ENCODE measurements around the gene SCAF1. TPM values are rescaled to one million over a fixed set of nuclear protein-coding genes. Genes with fewer than 3 reads are reported as not detected.

The SCAF1 gene
- total and polyA plus RNA-seq, 9 donors = 3.3 to 94.6 (median 61.3) TPM

GRCh38 chr19:49593233-49594113 is 48.5 kb upstream of the SCAF1 start:
- DNase-seq = peak; percentile 92 to 94 (median 94)
- Histone ChIP-seq H3K27ac (peak overlapping the region in 1 of 2 donors; percentile 51), H3K27me3 (no peaks in the 10 kb centered on the region), H3K4me3 (peak overlapping the region; percentile 74), H3K9me3 (peaks cover 0 to 3% of the 10 kb centered on the region in 2 donors), H3K4me1 (ENCODE audit: insufficient read depth) (peaks cover 3% of the 10 kb centered on the region), H3K36me3 (no peaks in the 10 kb centered on the region)
- TF ChIP-seq, protein P1, sequence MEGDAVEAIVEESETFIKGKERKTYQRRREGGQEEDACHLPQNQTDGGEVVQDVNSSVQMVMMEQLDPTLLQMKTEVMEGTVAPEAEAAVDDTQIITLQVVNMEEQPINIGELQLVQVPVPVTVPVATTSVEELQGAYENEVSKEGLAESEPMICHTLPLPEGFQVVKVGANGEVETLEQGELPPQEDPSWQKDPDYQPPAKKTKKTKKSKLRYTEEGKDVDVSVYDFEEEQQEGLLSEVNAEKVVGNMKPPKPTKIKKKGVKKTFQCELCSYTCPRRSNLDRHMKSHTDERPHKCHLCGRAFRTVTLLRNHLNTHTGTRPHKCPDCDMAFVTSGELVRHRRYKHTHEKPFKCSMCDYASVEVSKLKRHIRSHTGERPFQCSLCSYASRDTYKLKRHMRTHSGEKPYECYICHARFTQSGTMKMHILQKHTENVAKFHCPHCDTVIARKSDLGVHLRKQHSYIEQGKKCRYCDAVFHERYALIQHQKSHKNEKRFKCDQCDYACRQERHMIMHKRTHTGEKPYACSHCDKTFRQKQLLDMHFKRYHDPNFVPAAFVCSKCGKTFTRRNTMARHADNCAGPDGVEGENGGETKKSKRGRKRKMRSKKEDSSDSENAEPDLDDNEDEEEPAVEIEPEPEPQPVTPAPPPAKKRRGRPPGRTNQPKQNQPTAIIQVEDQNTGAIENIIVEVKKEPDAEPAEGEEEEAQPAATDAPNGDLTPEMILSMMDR (IDR thresholded peaks at IDR 0.05) = no peak
- TF ChIP-seq POLR2A (IDR thresholded peaks at IDR 0.05) (no peak), EP300 (IDR thresholded peaks at IDR 0.05) (no peak)
- WGBS, 3 donors = 6 to 7% (median 6%) methylated on average over 25 to 27 of the region's 27 CpGs
- intact Hi-C loops (cut with DNase I) = loop anchor here in 3 of 4 donors (5.0 to 10.0 kb wide), 3 partner anchors 44 to 1859 kb away; partner anchors contain the start of gene ADM5 (in 1 of the 3)

GRCh38 chr19:49594157-49594992 is 47.6 kb upstream of the SCAF1 start:
- H3K9me3 ChIP-seq = peaks cover 0 to 3% of the 10 kb centered on the region in 2 donors
- intact Hi-C loops (cut with DNase I) = loop anchor here in 3 of 4 donors (5.0 to 10.0 kb wide), 3 partner anchors 43 to 1860 kb away; partner anchors contain the start of gene ADM5 (in 1 of the 3)
- H3K4me3 ChIP-seq = no peak overlapping the region
- H3K36me3 ChIP-seq = no peaks in the 10 kb centered on the region
- peaks cover 3% of the 10 kb centered on the region for H3K4me1 ChIP-seq (ENCODE audit: insufficient read depth)
- TF ChIP-seq, protein P1 (IDR thresholded peaks at IDR 0.05) = no peak
- no peak for TF ChIP-seq POLR2A (IDR thresholded peaks at IDR 0.05)
- no peak for TF ChIP-seq EP300 (IDR thresholded peaks at IDR 0.05)
- H3K27ac ChIP-seq = peak overlapping the region in 1 of 2 donors; percentile 51
- no peaks in the 10 kb centered on the region for H3K27me3 ChIP-seq
- DNase-seq = peak in 3 of 5 donors; percentile 44 to 49 (median 46)
- WGBS, 3 donors = 83 to 87% (median 84%) methylated on average over 35 of the region's 35 CpGs

DNA sequence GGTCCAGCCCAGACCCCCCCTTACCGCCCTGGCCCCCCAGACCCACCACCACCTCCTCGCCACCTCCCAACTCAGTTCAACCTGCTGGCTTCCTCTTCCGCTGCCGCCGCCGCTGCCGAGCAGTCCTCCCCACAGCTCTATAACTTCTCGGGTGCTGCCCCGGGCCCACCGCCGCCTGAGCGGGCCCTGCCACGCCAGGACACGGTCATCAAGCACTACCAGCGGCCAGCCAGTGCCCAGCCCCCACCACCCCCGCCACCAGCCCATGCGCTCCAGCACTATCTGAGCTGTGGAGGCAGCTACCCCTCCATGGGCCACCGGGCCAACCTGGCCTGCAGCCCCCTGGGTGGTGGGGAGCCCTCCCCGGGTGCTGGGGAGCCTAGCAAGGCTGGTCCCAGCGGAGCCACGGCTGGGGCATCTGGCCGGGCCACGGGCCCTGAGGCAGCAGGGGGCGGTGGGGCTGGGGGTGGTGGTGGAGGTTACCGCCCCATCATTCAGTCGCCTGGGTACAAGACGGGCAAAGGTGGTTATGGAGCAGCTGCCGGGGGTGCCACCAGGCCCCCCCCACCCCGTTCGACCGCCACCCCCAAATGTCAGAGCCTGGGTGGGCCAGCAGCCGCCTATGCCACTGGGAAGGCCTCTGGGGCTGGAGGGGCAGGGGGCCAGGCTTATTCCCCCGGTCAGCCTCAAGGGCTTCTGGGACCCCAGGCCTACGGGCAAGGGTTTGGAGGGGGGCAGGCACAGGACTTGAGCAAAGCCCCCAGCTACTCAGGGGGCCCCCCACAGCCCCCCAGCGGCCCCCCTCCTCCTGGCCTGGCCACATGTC is 46.8 kb upstream of the SCAF1 start:
- no peak overlapping the region for H3K27ac ChIP-seq

More for the DNA sequence above, 46.8 kb upstream of the SCAF1 start:
- WGBS, 3 donors = 84 to 91% (median 87%) methylated on average over 28 to 35 of the region's 35 CpGs
- Histone ChIP-seq H3K27me3 (no peaks in the 10 kb centered on the region), H3K36me3 (no peaks in the 10 kb centered on the region), H3K4me1 (ENCODE audit: insufficient read depth) (peaks cover 3% of the 10 kb centered on the region), H3K9me3 (peaks cover 0 to 3% of the 10 kb centered on the region in 2 donors), H3K4me3 (no peak overlapping the region)
- TF ChIP-seq, protein P1 (IDR thresholded peaks at IDR 0.05) = no peak
- intact Hi-C loops (cut with DNase I) = loop anchor here in 3 of 4 donors (5.0 to 10.0 kb wide), 3 partner anchors 42 to 1860 kb away; partner anchors contain the start of gene ADM5 (in 1 of the 3)
- peak in 2 of 5 donors; percentile 43 to 44 for DNase-seq
